Fibroblast of pulmonary artery (primary cell): ENCODE results near the gene SUCLG2.

Experiments
- DNase-seq: peaks from one replicate; pipeline ENCODE4 v3.0.0-alpha.2; 2010; ENCODE audit warnings: low read depth
- H3K4me3 ChIP-seq: replicated peaks from 2 replicates; pipeline ENCODE4 v1.5.1; 2011; ENCODE audit warnings: low read depth, mild to moderate bottlenecking, control low read depth, low read length, moderate library complexity
- CTCF ChIP-seq: IDR thresholded peaks from 2 replicates; pipeline ENCODE4 v1.5.1; 2011; ENCODE audit warnings: mild to moderate bottlenecking, control low read depth, low read length, inconsistent platforms; ENCODE audit errors: missing control alignments

Gene SUCLG2

GRCh38 chr3:67507584-67507983, 146.8 kb downstream of the SUCLG2 start:
- no peak for DNase-seq
- TF ChIP-seq CTCF: no peak
- no peak overlapping the region for H3K4me3 ChIP-seq

GRCh38 chr3:67500709-67501108, 153.7 kb downstream of the SUCLG2 start:
- no peak overlapping the region for H3K4me3 ChIP-seq
- no peak for TF ChIP-seq CTCF
- no peak for DNase-seq

GRCh38 chr3:67497746-67498145, 156.7 kb downstream of the SUCLG2 start:
- no peak overlapping the region for H3K4me3 ChIP-seq
- DNase-seq: no peak
- no peak for TF ChIP-seq CTCF

- TF ChIP-seq CTCF: no peak
- DNase-seq: peak; percentile 6
These were observed 158.7 kb downstream of the SUCLG2 start for GRCh38 chr3:67495751-67496150.

GRCh38 chr3:67493808-67494207, 160.6 kb downstream of the SUCLG2 start:
- no peak overlapping the region for H3K4me3 ChIP-seq
- TF ChIP-seq CTCF: no peak
- no peak for DNase-seq

More at GRCh38 chr3:67495751-67496150, 158.7 kb downstream of the SUCLG2 start:
- no peak overlapping the region for H3K4me3 ChIP-seq

GRCh38 chr3:67490658-67491057, 163.8 kb downstream of the SUCLG2 start:
- no peak for TF ChIP-seq CTCF
- no peak overlapping the region for H3K4me3 ChIP-seq
- no peak for DNase-seq

- peak; percentile 7 for DNase-seq
- H3K4me3 ChIP-seq: no peak overlapping the region
- TF ChIP-seq CTCF: no peak
These were observed 164.6 kb downstream of the SUCLG2 start for GRCh38 chr3:67489816-67490215.
